BE2C (cell line): Measurements from ENCODE around the gene EEFSEC.

Experiments
- DNase-seq: peaks from one replicate; pipeline ENCODE4 v3.0.0-alpha.2; 2020
- H3K27me3 ChIP-seq: fragments of 250-450 bp; sonication (Bioruptor Pico); 2 replicates; pipeline ENCODE4 v1.5.1; 2020; ENCODE audit warnings: mild to moderate bottlenecking
- H3K36me3 ChIP-seq: fragments of 250-450 bp; sonication (Bioruptor Pico); 2 replicates; pipeline ENCODE4 v1.5.1; 2020; ENCODE audit warnings: mild to moderate bottlenecking
- H3K4me1 ChIP-seq: fragments of 250-450 bp; sonication (Bioruptor Pico); 2 replicates; pipeline ENCODE4 v1.5.1; 2020
- H3K4me3 ChIP-seq: 2 replicates; pipeline ENCODE4 v1.5.1; 2011; ENCODE audit warnings: low read depth, low read length
- H3K9me3 ChIP-seq: fragments of 250-450 bp; sonication (Bioruptor Pico); 2 replicates; pipeline ENCODE4 v1.5.1; 2020
- CTCF ChIP-seq: IDR thresholded peaks from 2 replicates; pipeline ENCODE4 v1.5.1; 2012; ENCODE audit warnings: mild to moderate bottlenecking, low read depth, low read length

Gene EEFSEC

GRCh38 chr3:128254066-128254590, 100.8 kb downstream of the EEFSEC start:
- Histone ChIP-seq H3K27me3 (no peaks in the 10 kb centered on the region), H3K4me1 (0 out of 2 replicates have a peak, but pooled peaks cover 4% of the 10 kb centered on the region), H3K4me3 (no peak overlapping the region), H3K36me3 (no peaks in the 10 kb centered on the region), H3K9me3 (no peaks in the 10 kb centered on the region)
- no peak for TF ChIP-seq CTCF
- DNase-seq = no peak

- TF ChIP-seq CTCF = no peak
- DNase-seq = no peak
These were observed 101.7 kb downstream of the EEFSEC start for GRCh38 chr3:128254967-128255366.

GRCh38 chr3:128256131-128256530, 102.8 kb downstream of the EEFSEC start:
- no peak for DNase-seq
- no peak for TF ChIP-seq CTCF
- H3K4me1 ChIP-seq = 0 out of 2 replicates have a peak, but pooled peaks cover 4% of the 10 kb centered on the region
- H3K36me3 ChIP-seq = peaks cover 4% of the 10 kb centered on the region; the same call in 1 of the 2 replicates
- no peaks in the 10 kb centered on the region for H3K9me3 ChIP-seq
- H3K27me3 ChIP-seq = no peaks in the 10 kb centered on the region
- no peak overlapping the region for H3K4me3 ChIP-seq

More at GRCh38 chr3:128254967-128255366, 101.7 kb downstream of the EEFSEC start:
- Histone ChIP-seq H3K9me3 (no peaks in the 10 kb centered on the region), H3K27me3 (no peaks in the 10 kb centered on the region), H3K36me3 (peaks cover 4% of the 10 kb centered on the region; the same call in 1 of the 2 replicates), H3K4me3 (no peak overlapping the region), H3K4me1 (0 out of 2 replicates have a peak, but pooled peaks cover 4% of the 10 kb centered on the region)

GRCh38 chr3:128257632-128258031, 104.4 kb downstream of the EEFSEC start:
- no peaks in the 10 kb centered on the region for H3K4me1 ChIP-seq
- H3K36me3 ChIP-seq = peaks cover 10% of the 10 kb centered on the region; the same call in 1 of the 2 replicates
- H3K4me3 ChIP-seq = no peak overlapping the region
- no peaks in the 10 kb centered on the region for H3K27me3 ChIP-seq
- H3K9me3 ChIP-seq = no peaks in the 10 kb centered on the region
- no peak for TF ChIP-seq CTCF
- DNase-seq = no peak

- Histone ChIP-seq H3K4me1 (peaks cover 21% of the 10 kb centered on the region), H3K36me3 (peaks cover 17% of the 10 kb centered on the region)
- TF ChIP-seq CTCF = no peak
These were observed 107.0 kb downstream of the EEFSEC start for GRCh38 chr3:128260275-128260674.

GRCh38 chr3:128262457-128262856, 109.2 kb downstream of the EEFSEC start:
- no peak overlapping the region for H3K4me3 ChIP-seq

More at GRCh38 chr3:128260275-128260674, 107.0 kb downstream of the EEFSEC start:
- Histone ChIP-seq H3K9me3 (no peaks in the 10 kb centered on the region), H3K27me3 (no peaks in the 10 kb centered on the region), H3K4me3 (no peak overlapping the region)
- no peak for DNase-seq

More at GRCh38 chr3:128262457-128262856, 109.2 kb downstream of the EEFSEC start:
- Histone ChIP-seq H3K4me1 (peaks cover 30% of the 10 kb centered on the region), H3K9me3 (no peaks in the 10 kb centered on the region), H3K36me3 (peaks cover 17% of the 10 kb centered on the region), H3K27me3 (no peaks in the 10 kb centered on the region)
- no peak for DNase-seq
- no peak for TF ChIP-seq CTCF
